ENCODE measurements around the gene MYO6.
"Not testable (repeated sequence)": the region's sequence is repeated elsewhere in the genome, so short reads cannot be mapped to it uniquely, and the experiment has no call there.

Gene MYO6

DNA sequence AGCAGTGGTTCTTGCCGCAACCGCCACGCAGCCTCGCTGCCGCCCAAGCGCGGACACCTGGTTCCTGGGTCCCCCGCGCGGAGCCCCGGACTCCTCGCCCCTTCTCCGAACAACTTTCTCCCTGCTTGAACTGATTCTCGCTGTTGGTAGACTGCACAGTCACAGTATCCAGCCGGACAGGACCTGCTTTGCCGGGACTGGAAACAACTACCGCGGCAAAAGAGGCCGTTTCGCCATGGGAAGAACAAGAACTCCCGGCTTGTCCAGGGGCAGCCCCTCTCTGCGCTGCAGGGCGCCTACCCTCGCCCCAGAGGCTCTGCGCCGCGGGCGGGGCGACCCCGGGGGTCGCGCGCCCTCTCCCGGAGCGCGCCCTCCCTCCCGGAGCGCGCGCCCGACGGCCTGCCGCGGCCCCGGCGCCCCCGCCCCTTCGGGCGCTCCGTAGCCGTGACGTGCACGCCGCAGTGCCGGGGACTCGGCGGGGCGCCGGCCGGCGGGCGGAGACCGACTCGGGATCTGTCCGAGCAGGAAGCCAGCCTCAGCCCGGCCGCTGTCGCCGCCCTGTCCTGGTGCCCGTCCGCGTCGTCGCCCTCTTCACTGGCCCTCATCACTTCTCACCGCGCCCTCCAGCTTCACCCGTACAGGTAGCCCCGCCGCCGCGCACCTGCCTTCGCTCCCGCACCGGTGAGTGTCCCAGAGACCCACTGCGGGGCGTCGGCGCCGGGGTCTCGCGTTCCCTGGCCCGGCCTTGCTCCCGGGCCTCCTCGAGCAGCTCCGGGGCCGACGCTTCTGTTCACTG lies at the start of gene MYO6:
MYO6 (plus strand) TSS at position 497 of the 796 bp plus-strand sequence. CDS start 68,309 bp downstream, outside the sequence.
- Mint-ChIP-seq H3K27ac (no peak within 1 kb of the TSS), H3K36me3 (ENCODE audit: low read depth) (no peaks in the 10 kb centered on the region), H3K4me1 (ENCODE audit: low read depth) (peaks cover 24% of the 10 kb centered on the region), H3K4me3 (peak within 1 kb of the TSS; percentile 82), H3K27me3 (peaks cover 84% of the 10 kb centered on the region), H3K9me3 (no peaks in the 10 kb centered on the region)
- intact Hi-C loops (cut with micrococcal nuclease) = no loop called here

DNA sequence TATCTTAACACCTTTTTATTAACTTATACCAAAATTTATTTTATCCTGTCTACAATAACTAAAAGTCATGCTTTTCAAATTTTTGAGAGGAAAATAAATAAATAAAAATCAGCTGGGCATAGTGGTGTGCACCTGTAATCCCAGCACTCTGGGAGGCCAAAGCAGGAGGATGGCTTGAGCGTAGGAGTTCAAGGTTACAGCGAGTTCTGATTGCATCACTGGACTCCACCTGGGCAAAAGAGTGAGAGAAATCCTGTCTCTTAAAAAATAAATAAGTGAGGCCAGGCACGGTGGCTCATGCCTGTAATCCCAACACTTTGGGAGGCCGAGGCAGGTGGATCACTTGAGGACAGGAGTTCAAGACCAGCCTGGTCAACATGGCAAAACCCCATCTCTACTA lies 40.7 kb upstream of the MYO6 start:
- peaks cover 69% of the 10 kb centered on the region for H3K36me3 Mint-ChIP-seq (ENCODE audit: low read depth)
- H3K9me3 Mint-ChIP-seq; H3K27ac Mint-ChIP-seq; intact Hi-C loops (cut with micrococcal nuclease); H3K4me3 Mint-ChIP-seq; H3K27me3 Mint-ChIP-seq; H3K4me1 Mint-ChIP-seq (ENCODE audit: low read depth): not testable (repeated sequence)

DNA sequence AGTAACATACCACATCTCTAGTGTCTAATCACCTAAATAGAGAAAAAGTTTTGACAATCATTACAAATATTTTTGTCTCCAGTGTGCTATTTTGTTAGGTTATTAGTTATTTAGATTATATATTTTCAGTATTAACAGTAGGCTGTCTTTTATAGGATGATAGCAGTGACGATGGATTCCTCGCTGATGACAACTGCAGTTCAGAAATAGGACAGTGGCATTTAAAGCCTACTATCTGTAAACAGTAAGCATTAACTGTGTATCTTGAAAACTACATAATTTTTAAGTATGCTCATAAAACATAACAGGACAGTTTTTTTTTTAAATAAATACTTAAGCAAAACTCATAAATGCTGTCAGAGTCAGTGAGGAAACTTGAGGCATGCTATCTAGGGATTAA lies 37.9 kb upstream of the MYO6 start:
- Mint-ChIP-seq H3K4me3 (no peak overlapping the region), H3K27me3 (no peaks in the 10 kb centered on the region), H3K4me1 (ENCODE audit: low read depth) (no peaks in the 10 kb centered on the region), H3K27ac (no peak overlapping the region), H3K36me3 (ENCODE audit: low read depth) (peaks cover 64% of the 10 kb centered on the region), H3K9me3 (no peaks in the 10 kb centered on the region)
- intact Hi-C loops (cut with micrococcal nuclease) = no loop called here

DNA sequence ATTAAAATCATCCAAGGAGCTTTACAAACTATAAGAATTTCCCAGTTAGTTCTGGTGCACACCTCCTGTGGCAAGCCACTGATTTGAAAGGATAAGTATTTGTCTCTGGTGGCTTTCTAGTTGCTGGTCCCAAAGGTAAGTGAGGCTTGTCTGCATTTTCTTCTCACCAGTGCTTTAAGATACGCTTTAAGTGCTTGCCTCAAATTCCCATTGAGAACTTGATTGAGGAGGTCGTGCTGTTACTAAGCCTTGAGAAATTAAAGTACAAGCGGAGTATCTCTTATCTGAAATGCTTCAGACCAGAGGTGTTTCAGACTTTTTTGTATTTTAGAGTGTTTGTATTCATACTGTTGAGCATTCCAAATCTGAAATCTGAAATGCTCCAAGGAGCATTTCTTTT lies 29.9 kb upstream of the MYO6 start:
- Mint-ChIP-seq H3K4me3 (no peak overlapping the region), H3K27ac (no peak overlapping the region), H3K9me3 (no peaks in the 10 kb centered on the region), H3K27me3 (no peaks in the 10 kb centered on the region), H3K36me3 (ENCODE audit: low read depth) (peaks cover 15% of the 10 kb centered on the region), H3K4me1 (ENCODE audit: low read depth) (no peaks in the 10 kb centered on the region)
- intact Hi-C loops (cut with micrococcal nuclease) = no loop called here

DNA sequence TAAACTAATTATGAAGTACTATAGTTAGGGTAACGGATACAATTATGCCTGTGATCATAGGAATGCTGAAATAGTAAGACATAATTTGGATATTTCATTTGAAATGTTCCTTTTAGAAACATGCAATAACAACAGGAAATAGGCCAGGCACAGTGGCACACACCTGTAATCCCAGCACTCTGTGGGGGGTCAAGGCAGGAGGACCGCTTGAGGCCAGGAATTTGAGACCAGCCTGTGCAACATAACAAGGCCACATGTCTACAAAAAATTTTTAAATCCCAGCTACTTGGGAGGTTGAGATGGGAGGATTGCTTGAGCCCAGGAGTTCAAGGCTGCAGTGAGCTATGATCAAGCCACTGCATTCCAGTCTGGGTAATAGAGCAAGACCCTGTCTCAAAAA lies 25.7 kb upstream of the MYO6 start:
- Mint-ChIP-seq H3K4me1 (ENCODE audit: low read depth) (no peaks in the 10 kb centered on the region), H3K9me3 (no peaks in the 10 kb centered on the region), H3K4me3 (no peak overlapping the region), H3K27ac (no peak overlapping the region), H3K36me3 (ENCODE audit: low read depth) (no peaks in the 10 kb centered on the region), H3K27me3 (peaks cover 7% of the 10 kb centered on the region)
- intact Hi-C loops (cut with micrococcal nuclease) = no loop called here

DNA sequence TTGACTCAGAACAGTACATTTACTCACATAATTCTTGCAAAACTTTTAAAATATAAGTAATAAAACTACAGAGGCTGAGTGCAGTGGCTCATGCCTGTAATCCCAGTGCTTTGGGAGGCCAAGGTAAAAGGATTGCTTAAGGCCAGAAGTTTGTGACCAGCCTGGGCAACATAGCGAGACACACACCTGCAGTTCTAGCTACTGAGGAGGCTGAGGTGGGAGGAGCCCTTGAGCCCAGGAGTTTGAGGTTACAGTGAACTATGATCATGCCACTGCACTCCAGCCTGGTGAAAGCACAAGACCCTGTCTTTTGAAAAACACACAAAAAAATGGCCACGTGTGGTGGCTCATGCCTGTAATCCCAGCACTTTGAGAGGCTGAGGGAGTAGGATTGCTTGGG lies 21.8 kb upstream of the MYO6 start:
- Mint-ChIP-seq H3K27me3 (peaks cover 20% of the 10 kb centered on the region), H3K36me3 (ENCODE audit: low read depth) (no peaks in the 10 kb centered on the region), H3K4me3 (no peak overlapping the region), H3K4me1 (ENCODE audit: low read depth) (no peaks in the 10 kb centered on the region), H3K9me3 (no peaks in the 10 kb centered on the region), H3K27ac (no peak overlapping the region)
- intact Hi-C loops (cut with micrococcal nuclease) = no loop called here

DNA sequence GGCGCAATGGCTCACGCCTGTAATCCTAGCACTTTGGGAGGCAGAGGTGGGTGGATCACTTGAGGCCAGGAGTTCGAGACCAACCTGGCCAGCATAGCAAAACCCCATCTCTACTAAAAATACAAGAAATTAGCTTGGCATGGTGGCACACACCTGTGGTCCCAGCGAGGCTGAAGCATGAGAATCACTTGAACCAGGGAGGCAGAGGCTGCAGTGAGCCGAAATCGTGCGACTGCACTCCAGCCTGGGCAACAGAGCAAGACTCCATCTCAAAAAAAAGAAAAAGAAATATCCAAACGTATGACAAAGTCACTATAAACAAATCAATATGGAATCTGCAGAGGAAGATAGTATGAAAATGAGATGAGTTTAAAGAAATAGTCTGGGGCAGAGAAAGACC lies 18.0 kb upstream of the MYO6 start:
- H3K4me3 Mint-ChIP-seq; H3K36me3 Mint-ChIP-seq (ENCODE audit: low read depth); H3K9me3 Mint-ChIP-seq; H3K4me1 Mint-ChIP-seq (ENCODE audit: low read depth); intact Hi-C loops (cut with micrococcal nuclease); H3K27ac Mint-ChIP-seq: not testable (repeated sequence)
- peaks cover 28% of the 10 kb centered on the region for H3K27me3 Mint-ChIP-seq

DNA sequence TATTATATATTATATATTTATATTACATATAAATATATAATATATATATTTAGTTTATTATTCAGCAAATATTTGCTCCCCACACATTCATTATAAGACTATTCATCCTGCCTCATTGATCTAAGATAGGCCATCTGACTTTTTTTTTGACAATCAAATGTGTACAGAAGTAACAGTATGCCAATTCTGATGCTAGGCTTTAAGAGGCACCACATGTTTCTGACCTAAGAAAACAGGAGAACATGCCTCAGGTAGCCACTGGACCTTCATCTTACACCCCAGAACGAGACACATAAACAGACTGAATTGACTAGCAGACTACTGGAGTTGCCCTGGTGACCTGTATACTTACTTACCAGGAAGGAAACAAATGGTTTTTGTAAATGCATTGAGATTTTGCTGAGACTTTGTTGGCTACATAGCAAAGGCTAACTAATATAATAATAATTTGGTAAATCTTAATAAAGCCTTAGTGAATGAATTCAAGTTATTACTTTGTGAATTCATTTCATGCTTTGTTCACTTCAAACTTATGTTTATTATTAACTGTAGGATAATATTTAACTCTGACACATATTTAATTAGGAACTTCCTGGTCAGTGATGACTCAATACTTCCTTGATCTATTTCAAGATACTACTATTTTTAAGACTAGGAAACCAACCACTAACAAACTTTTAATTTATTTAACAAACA lies 13.4 kb upstream of the MYO6 start:
- Mint-ChIP-seq H3K9me3 (no peaks in the 10 kb centered on the region), H3K36me3 (ENCODE audit: low read depth) (no peaks in the 10 kb centered on the region), H3K4me3 (no peak overlapping the region), H3K27me3 (peaks cover 41% of the 10 kb centered on the region), H3K4me1 (ENCODE audit: low read depth) (no peaks in the 10 kb centered on the region), H3K27ac (no peak overlapping the region)
- intact Hi-C loops (cut with micrococcal nuclease) = no loop called here

DNA sequence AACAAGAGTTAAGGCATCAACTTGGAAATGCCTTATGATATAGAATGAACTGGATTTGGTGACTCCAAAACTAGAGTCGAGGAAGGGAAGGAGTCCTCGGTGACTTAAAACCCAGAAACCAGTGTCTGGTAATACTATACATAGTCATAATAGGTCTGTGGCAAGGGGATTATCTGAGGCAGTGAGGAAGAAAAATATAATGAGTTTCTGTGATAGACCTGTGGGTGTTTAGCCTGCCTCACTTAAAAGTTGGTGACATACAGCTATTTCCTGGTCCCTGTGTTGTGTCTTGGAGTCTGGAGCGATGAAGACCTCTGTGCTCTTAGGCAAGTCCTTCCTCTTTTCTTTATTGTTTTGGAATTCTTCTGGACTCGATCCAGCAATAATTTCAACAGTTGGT lies 5.1 kb upstream of the MYO6 start:
- no peak overlapping the region for H3K4me3 Mint-ChIP-seq
- H3K27ac Mint-ChIP-seq = no peak overlapping the region
- peaks cover 17% of the 10 kb centered on the region for H3K4me1 Mint-ChIP-seq (ENCODE audit: low read depth)
- no peaks in the 10 kb centered on the region for H3K9me3 Mint-ChIP-seq
- peaks cover 86% of the 10 kb centered on the region for H3K27me3 Mint-ChIP-seq
- intact Hi-C loops (cut with micrococcal nuclease) = no loop called here
- H3K36me3 Mint-ChIP-seq (ENCODE audit: low read depth) = no peaks in the 10 kb centered on the region

DNA sequence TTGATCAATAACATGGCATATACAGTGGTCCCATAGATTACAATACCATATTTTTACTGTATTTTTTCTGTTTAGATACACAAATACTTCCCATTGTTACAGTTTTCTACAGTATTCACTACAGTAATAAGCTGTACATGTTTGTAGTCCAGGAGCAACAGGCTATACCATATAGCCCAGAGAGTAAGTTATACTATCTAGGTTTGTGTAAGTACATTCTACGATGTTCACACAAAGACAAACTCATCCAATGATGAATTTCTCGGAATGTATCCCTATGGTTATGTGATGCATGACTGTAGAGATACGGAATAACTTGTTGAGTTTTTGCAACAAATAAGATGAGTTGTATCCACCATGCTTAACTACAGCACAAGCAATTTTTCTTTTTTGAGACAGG lies 3.6 kb upstream of the MYO6 start:
- intact Hi-C loops (cut with micrococcal nuclease) = no loop called here
- Mint-ChIP-seq H3K9me3 (no peaks in the 10 kb centered on the region), H3K27me3 (peaks cover 90% of the 10 kb centered on the region)

DNA sequence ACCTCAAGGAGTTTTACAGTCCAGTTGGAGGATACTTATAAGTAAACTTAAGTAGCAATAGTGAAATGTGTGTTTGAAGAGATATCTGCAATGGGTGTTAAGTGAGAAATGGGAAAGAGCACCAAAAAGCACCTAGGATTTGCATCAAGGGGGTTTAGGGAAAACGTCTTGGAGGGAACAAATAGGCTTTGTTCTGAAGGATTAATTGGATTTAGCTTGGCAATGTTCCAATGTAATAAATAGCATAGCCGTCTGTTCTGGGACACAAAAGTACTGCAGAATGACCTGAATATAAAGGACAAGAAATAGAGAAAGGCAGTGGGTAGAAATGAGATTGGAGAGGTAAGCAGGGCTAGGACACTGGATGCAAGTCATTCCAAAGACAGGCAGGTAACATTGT lies 2.8 kb upstream of the MYO6 start:
- no peak overlapping the region for H3K27ac Mint-ChIP-seq
- H3K4me3 Mint-ChIP-seq = no peak overlapping the region
- peaks cover 24% of the 10 kb centered on the region for H3K4me1 Mint-ChIP-seq (ENCODE audit: low read depth)
- no peaks in the 10 kb centered on the region for H3K9me3 Mint-ChIP-seq
- no peaks in the 10 kb centered on the region for H3K36me3 Mint-ChIP-seq (ENCODE audit: low read depth)
- peaks cover 90% of the 10 kb centered on the region for H3K27me3 Mint-ChIP-seq
- intact Hi-C loops (cut with micrococcal nuclease) = no loop called here

More for the DNA sequence above, 3.6 kb upstream of the MYO6 start:
- Mint-ChIP-seq H3K4me1 (ENCODE audit: low read depth) (peaks cover 24% of the 10 kb centered on the region), H3K27ac (no peak overlapping the region), H3K36me3 (ENCODE audit: low read depth) (no peaks in the 10 kb centered on the region), H3K4me3 (no peak overlapping the region)

DNA sequence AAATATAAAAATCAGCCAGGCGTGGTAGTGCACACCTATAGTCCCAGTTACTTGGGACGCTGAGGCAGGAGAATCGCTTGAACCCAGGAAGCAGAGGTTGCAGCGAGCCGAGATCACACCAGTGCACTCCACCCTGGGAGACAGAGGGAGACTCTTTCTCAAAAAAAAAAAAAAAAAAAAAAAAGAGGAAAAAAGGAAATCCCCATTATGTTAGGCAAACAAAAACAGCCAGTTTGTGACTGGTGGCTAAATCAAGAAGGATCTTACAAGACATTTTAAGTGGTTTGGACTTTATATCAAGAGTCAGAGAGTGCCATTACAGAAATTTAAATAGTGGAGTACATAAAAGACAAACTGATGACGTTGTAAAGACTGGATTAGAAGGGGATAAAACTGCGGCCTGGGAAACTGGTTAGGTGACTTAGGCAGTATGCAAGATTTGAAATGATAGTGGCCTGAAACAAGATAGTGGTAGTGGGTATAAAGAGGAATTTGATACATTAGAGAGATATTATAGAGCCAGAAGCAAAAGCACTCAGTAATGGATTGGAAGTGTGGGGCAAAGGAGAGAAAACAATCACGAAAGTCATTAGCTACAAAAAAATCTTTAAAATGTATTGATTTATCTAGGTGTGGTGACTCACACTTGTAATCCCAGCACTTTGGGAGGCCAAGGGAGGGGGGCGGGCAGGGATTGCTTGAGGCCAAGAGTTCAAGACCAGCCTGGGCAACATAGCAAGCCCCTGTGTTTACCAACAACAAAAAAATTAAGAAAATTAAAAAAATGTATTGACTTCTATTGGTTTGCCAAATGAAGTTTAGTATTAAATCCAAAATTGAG lies 1.7 kb upstream of the MYO6 start:
- Mint-ChIP-seq H3K4me3 (no peak overlapping the region), H3K9me3 (no peaks in the 10 kb centered on the region), H3K27ac (no peak overlapping the region), H3K36me3 (ENCODE audit: low read depth) (no peaks in the 10 kb centered on the region), H3K4me1 (ENCODE audit: low read depth) (peaks cover 24% of the 10 kb centered on the region), H3K27me3 (peaks cover 87% of the 10 kb centered on the region)
- intact Hi-C loops (cut with micrococcal nuclease) = no loop called here

DNA sequence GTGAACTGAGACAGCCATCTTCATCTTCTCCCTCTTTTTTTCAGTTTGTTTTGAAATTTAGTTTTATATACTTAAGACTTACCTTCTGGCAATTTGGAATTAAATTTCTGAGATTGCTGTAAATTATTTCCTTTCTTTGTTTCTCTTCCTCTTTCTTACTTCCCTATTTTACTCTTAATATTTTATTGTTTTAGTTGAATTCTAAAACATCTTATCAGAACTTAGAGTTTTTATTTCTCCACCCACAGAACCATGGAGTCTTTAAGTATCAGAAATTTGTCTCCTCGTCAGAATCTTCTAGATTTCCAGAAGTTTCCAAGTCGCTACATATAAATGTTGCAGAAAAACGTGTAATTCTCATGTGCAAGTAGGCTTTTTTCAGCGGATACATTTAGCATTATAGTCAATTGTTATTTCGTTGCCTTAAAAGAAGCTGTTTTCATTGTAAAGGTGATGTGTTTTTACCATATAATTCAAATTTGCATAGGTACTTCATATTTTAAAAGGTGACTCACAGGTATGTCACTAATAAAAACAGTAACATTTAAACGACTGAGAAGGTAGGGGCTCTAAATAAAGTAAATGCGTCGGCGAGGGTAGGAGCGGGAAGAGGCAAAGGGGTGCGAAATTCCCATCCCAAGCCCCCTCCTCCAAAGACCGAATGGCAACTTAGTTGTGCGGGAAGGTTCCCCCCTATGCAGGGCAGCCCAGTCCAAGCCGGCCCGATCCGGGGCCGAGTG lies 866 bp upstream of the MYO6 start:
- Mint-ChIP-seq H3K27ac (no peak overlapping the region), H3K4me3 (peak overlapping the region; percentile 82), H3K4me1 (ENCODE audit: low read depth) (peaks cover 24% of the 10 kb centered on the region), H3K9me3 (no peaks in the 10 kb centered on the region), H3K27me3 (peaks cover 86% of the 10 kb centered on the region), H3K36me3 (ENCODE audit: low read depth) (no peaks in the 10 kb centered on the region)
- intact Hi-C loops (cut with micrococcal nuclease) = no loop called here
